MCF 10A (cell line): ENCODE measurements around the gene TMEM94. TPM values are rescaled to one million over a fixed set of nuclear protein-coding genes. Genes with fewer than 3 reads are reported as not detected.
"Not testable (repeated sequence)": the region's sequence is repeated elsewhere in the genome, so short reads cannot be mapped to it uniquely, and the experiment has no call there.

Source experiments
- BruUV-seq: library from RNA; stranded (reverse); fragments of 400-500 nt; replicated peaks from 2 replicates; lab custom pipeline; 2021; lab: Mats Ljungman, UMichigan
- CTCF ChIA-PET: fragments of 300-600 bp; sonication (Branson Sonifier 250); formaldehyde crosslinking; extraction: SDS; loops from one replicate; lab custom pipeline; 2021; ENCODE audit warnings: antibody characterized with exemption, inconsistent platforms; lab: Yijun Ruan, JAX
- POLR2A ChIA-PET: fragments of 300-600, 350-650 bp; sonication (Branson Sonifier 250); formaldehyde crosslinking; extraction: SDS; loops from one replicate; lab custom pipeline; 2020; ENCODE audit warnings: antibody characterized with exemption, inconsistent platforms; lab: Yijun Ruan, JAX
- DNase-seq: peaks from one replicate; pipeline ENCODE4 v3.0.0-alpha.2; 2018; ENCODE audit not compliant: unreplicated experiment
- H3K27ac Mint-ChIP-seq: one replicate; pipeline ENCODE4 v1.8.0; 2022; ENCODE audit warnings: mild to moderate bottlenecking, low read depth, mixed read lengths; ENCODE audit not compliant: unreplicated experiment
- H3K27me3 Mint-ChIP-seq: one replicate; pipeline ENCODE4 v1.8.0; 2022; ENCODE audit warnings: mixed read lengths; ENCODE audit not compliant: insufficient read depth, unreplicated experiment
- H3K36me3 Mint-ChIP-seq: one replicate; pipeline ENCODE4 v1.8.0; 2022; ENCODE audit warnings: mild to moderate bottlenecking, moderate library complexity, mixed read lengths; ENCODE audit not compliant: insufficient read depth, unreplicated experiment
- H3K4me1 Mint-ChIP-seq: one replicate; pipeline ENCODE4 v1.8.0; 2022; ENCODE audit warnings: mixed read lengths; ENCODE audit not compliant: insufficient read depth, unreplicated experiment
- H3K4me3 Mint-ChIP-seq: one replicate; pipeline ENCODE4 v1.8.0; 2022; ENCODE audit warnings: mild to moderate bottlenecking, moderate library complexity, mixed read lengths; ENCODE audit not compliant: unreplicated experiment
- H3K9me3 Mint-ChIP-seq: one replicate; pipeline ENCODE4 v1.8.0; 2022; ENCODE audit warnings: mixed read lengths; ENCODE audit not compliant: unreplicated experiment
- intact Hi-C: fragments of 100-400 bp; cut with micrococcal nuclease; formaldehyde crosslinking; loops from 2 replicates; pipeline ENCODE4 v1.14.1; 2022
- total RNA-seq: library from RNA; stranded (reverse); gene quantifications from 2 replicates; pipeline ENCODE4 v1.2.3, GENCODE V29; 2022
- TF ChIP-seq, protein P1 (sequence below): fragments of 200-600 bp; IDR thresholded peaks from one replicate; pipeline ENCODE4 v1.8.0; 2022; ENCODE audit warnings: antibody characterized with exemption, mild to moderate bottlenecking; ENCODE audit not compliant: unreplicated experiment

Gene TMEM94
- total RNA-seq, 1 experiment from 2014 or later: 42.8 TPM

- ChIA-PET POLR2A (interaction anchor here (0.8 kb wide), 1 partner anchor 12 kb away, joined by 3 read pairs; no protein-coding TSS in a partner anchor), CTCF (no interaction called here)
- Mint-ChIP-seq H3K36me3 (no peaks in the 10 kb centered on the region), H3K27me3 (no peaks in the 10 kb centered on the region), H3K4me1 (peaks cover 7% of the 10 kb centered on the region), H3K27ac (no peak overlapping the region), H3K9me3 (no peaks in the 10 kb centered on the region), H3K4me3 (no peak overlapping the region)
- DNase-seq: no peak
- intact Hi-C loops: no loop called here
- BruUV-seq: no TSS peak
- TF ChIP-seq, protein P1, sequence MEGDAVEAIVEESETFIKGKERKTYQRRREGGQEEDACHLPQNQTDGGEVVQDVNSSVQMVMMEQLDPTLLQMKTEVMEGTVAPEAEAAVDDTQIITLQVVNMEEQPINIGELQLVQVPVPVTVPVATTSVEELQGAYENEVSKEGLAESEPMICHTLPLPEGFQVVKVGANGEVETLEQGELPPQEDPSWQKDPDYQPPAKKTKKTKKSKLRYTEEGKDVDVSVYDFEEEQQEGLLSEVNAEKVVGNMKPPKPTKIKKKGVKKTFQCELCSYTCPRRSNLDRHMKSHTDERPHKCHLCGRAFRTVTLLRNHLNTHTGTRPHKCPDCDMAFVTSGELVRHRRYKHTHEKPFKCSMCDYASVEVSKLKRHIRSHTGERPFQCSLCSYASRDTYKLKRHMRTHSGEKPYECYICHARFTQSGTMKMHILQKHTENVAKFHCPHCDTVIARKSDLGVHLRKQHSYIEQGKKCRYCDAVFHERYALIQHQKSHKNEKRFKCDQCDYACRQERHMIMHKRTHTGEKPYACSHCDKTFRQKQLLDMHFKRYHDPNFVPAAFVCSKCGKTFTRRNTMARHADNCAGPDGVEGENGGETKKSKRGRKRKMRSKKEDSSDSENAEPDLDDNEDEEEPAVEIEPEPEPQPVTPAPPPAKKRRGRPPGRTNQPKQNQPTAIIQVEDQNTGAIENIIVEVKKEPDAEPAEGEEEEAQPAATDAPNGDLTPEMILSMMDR: no peak
These were observed 17.1 kb upstream of the TMEM94 start for GRCh38 chr17:75439287-75439686.

GRCh38 chr17:75440738-75441448, 15.5 kb upstream of the TMEM94 start:
- Mint-ChIP-seq H3K27me3 (no peaks in the 10 kb centered on the region), H3K36me3 (no peaks in the 10 kb centered on the region), H3K4me1 (peaks cover 10% of the 10 kb centered on the region), H3K9me3 (no peaks in the 10 kb centered on the region), H3K27ac (peak overlapping the region; percentile 59), H3K4me3 (no peak overlapping the region)
- ChIA-PET POLR2A (interaction anchor here (0.6 to 1.0 kb wide), 4 partner anchors 15 to 84 kb away, joined by 3 read pairs; partner anchors contain the start of genes LLGL2 and TMEM94), CTCF (interaction anchor here (1.0 kb wide), 1 partner anchor 14 kb away, joined by 3 read pairs; no protein-coding TSS in a partner anchor)
- intact Hi-C loops: no loop called here
- TF ChIP-seq, protein P1: no peak
- no peak for DNase-seq
- BruUV-seq: no TSS peak

- H3K27ac Mint-ChIP-seq: no peak overlapping the region
- H3K36me3 Mint-ChIP-seq: no peaks in the 10 kb centered on the region
- DNase-seq: no peak
- H3K27me3 Mint-ChIP-seq: no peaks in the 10 kb centered on the region
- H3K4me3 Mint-ChIP-seq: no peak overlapping the region
- TF ChIP-seq, protein P1: no peak
- BruUV-seq: no TSS peak
- ChIA-PET POLR2A (interaction anchor here (0.8 kb wide), 1 partner anchor 12 kb away, joined by 3 read pairs; no protein-coding TSS in a partner anchor), CTCF (no interaction called here)
- intact Hi-C loops: no loop called here
- H3K4me1 Mint-ChIP-seq: peaks cover 10% of the 10 kb centered on the region
- no peaks in the 10 kb centered on the region for H3K9me3 Mint-ChIP-seq
These were observed 14.0 kb upstream of the TMEM94 start for GRCh38 chr17:75442168-75443103.

DNA sequence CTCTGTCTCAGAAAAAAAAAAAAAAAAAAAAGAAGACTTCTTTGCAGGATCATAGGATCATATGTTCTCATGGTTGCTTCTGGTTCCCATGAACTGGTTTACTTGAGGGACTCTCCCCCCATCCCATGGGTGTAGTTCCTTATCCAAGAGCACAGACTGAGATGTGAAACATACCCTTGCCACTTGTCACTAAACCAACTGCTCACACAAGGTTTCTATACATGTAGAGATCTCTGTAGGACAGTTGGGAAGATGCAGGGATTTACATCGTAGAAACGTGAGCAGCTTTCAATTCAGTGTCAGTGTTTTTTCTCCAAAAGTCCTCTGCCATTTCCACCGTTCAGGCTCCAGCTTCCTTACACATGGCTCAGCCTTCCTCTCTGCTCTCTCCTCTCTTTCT, 11.1 kb upstream of the TMEM94 start:
- ChIA-PET POLR2A (no interaction called here), CTCF (interaction anchor here (1.2 kb wide), 1 partner anchor 8 kb away, joined by 3 read pairs; no protein-coding TSS in a partner anchor)
- Mint-ChIP-seq H3K27ac (no peak overlapping the region), H3K9me3 (no peaks in the 10 kb centered on the region), H3K27me3 (no peaks in the 10 kb centered on the region), H3K4me1 (peaks cover 10% of the 10 kb centered on the region), H3K4me3 (no peak overlapping the region), H3K36me3 (no peaks in the 10 kb centered on the region)
- intact Hi-C loops: no loop called here
- TF ChIP-seq, protein P1: no peak
- DNase-seq: no peak
- no TSS peak for BruUV-seq

DNA sequence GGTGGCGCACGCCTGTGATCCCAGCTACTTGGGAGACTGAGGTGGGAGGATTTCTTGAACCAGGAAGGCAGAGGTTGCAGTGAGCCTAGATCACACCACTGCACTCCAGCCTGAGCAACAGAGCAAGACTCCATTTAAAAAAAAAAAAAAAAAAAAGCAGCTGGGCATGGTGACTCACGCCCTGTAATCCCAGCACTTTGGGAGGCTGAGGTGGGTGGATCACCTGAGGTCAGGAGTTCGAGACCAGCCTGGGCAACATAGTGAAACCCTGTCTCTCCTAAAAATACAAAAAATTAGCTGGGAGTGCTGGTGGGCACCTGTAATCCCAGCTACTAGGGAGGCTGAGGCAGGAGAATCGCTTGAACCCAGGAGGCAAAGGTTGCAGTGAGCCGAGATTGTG, 10.5 kb upstream of the TMEM94 start:
- H3K4me3 Mint-ChIP-seq, BruUV-seq, CTCF ChIA-PET, H3K27me3 Mint-ChIP-seq, intact Hi-C loops, H3K9me3 Mint-ChIP-seq, POLR2A ChIA-PET, DNase-seq, H3K36me3 Mint-ChIP-seq, H3K27ac Mint-ChIP-seq: not testable (repeated sequence)
- H3K4me1 Mint-ChIP-seq: peaks cover 10% of the 10 kb centered on the region
